DND-41 (cell line): ENCODE data around the gene SIGMAR1.

Experiments used
- EZH2 ChIP-seq: IDR thresholded peaks from 3 replicates; pipeline ENCODE4 v1.6.1; 2012; ENCODE audit warnings: borderline replicate concordance, low read depth, mild to moderate bottlenecking, moderate library complexity, low read length, inconsistent platforms; ENCODE audit not compliant: severe bottlenecking
- TF ChIP-seq, protein P1 (sequence below): IDR thresholded peaks from 2 replicates; pipeline ENCODE4 v1.5.1; 2012; ENCODE audit warnings: borderline replicate concordance, low read length, moderate library complexity, mild to moderate bottlenecking; ENCODE audit not compliant: poor library complexity, severe bottlenecking; ENCODE audit errors: extremely low read depth

DNA sequence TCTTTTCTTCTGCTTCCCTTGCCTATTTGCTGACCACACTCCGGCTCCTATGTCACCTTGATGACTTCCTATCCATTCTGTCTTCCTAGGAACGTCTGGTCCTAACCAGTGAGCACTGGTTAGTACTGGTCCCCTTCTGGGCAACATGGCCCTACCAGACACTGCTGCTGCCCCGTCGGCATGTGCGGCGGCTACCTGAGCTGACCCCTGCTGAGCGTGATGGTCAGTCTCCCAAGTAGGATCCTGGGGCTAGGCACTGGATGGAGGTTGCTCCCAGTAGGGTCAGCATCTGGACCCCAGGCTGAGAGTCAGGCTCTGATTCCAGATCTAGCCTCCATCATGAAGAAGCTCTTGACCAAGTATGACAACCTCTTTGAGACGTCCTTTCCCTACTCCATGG, 11.1 kb upstream of the SIGMAR1 start:
- TF ChIP-seq EZH2: no peak
- TF ChIP-seq, protein P1, sequence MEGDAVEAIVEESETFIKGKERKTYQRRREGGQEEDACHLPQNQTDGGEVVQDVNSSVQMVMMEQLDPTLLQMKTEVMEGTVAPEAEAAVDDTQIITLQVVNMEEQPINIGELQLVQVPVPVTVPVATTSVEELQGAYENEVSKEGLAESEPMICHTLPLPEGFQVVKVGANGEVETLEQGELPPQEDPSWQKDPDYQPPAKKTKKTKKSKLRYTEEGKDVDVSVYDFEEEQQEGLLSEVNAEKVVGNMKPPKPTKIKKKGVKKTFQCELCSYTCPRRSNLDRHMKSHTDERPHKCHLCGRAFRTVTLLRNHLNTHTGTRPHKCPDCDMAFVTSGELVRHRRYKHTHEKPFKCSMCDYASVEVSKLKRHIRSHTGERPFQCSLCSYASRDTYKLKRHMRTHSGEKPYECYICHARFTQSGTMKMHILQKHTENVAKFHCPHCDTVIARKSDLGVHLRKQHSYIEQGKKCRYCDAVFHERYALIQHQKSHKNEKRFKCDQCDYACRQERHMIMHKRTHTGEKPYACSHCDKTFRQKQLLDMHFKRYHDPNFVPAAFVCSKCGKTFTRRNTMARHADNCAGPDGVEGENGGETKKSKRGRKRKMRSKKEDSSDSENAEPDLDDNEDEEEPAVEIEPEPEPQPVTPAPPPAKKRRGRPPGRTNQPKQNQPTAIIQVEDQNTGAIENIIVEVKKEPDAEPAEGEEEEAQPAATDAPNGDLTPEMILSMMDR: no peak
